GM19455 (cell line): ENCODE results near the gene PLXNA2.

ENCODE experiments used
- ATAC-seq: cut with Tn5 transposase; IDR thresholded peaks from one replicate; pipeline ENCODE4 v1.9.1; 2021; ENCODE audit not compliant: unreplicated experiment

Gene PLXNA2

GRCh38 chr1:208224192-208224713 lies 19.9 kb downstream of the PLXNA2 start:
- ATAC-seq: no peak

GRCh38 chr1:208223136-208223535 lies 21.0 kb downstream of the PLXNA2 start:
- ATAC-seq: no peak

GRCh38 chr1:208222376-208223126 lies 21.6 kb downstream of the PLXNA2 start:
- ATAC-seq: no peak

GRCh38 chr1:208221291-208221622 lies 22.9 kb downstream of the PLXNA2 start:
- ATAC-seq: no peak

GRCh38 chr1:208219659-208220282 lies 24.4 kb downstream of the PLXNA2 start:
- ATAC-seq: no peak

GRCh38 chr1:208219098-208219658 lies 25.0 kb downstream of the PLXNA2 start:
- ATAC-seq: no peak

- no peak for ATAC-seq
These were observed 25.7 kb downstream of the PLXNA2 start for GRCh38 chr1:208218237-208219097.

- no peak for ATAC-seq
These were observed 26.4 kb downstream of the PLXNA2 start for GRCh38 chr1:208217781-208218180.

GRCh38 chr1:208216806-208217205 lies 27.4 kb downstream of the PLXNA2 start:
- ATAC-seq: no peak

- no peak for ATAC-seq
These were observed 28.1 kb downstream of the PLXNA2 start for GRCh38 chr1:208216062-208216461.

GRCh38 chr1:208215393-208215792 lies 28.8 kb downstream of the PLXNA2 start:
- no peak for ATAC-seq

GRCh38 chr1:208213786-208214185 lies 30.4 kb downstream of the PLXNA2 start:
- no peak for ATAC-seq

- no peak for ATAC-seq
These were observed 31.3 kb downstream of the PLXNA2 start for GRCh38 chr1:208212893-208213292.

GRCh38 chr1:208211921-208212843 lies 32.0 kb downstream of the PLXNA2 start:
- ATAC-seq: no peak

GRCh38 chr1:208209896-208210589 lies 34.1 kb downstream of the PLXNA2 start:
- no peak for ATAC-seq

- no peak for ATAC-seq
These were observed 34.9 kb downstream of the PLXNA2 start for GRCh38 chr1:208209286-208209685.

- no peak for ATAC-seq
These were observed 36.1 kb downstream of the PLXNA2 start for GRCh38 chr1:208208132-208208487.

GRCh38 chr1:208207388-208208131 lies 36.6 kb downstream of the PLXNA2 start:
- ATAC-seq: no peak

GRCh38 chr1:208206092-208206698 lies 38.0 kb downstream of the PLXNA2 start:
- no peak for ATAC-seq
